NCI-H2107 treated with DMSO at 0.1 percent for 48 hours (cell line): Measurements from ENCODE around the gene NAV1.
"Not testable (repeated sequence)": the region's sequence is repeated elsewhere in the genome, so short reads cannot be mapped to it uniquely, and the experiment has no call there.

Source experiments
- DNase-seq: peaks from one replicate; lab custom pipeline; 2025; ENCODE audit not compliant: unreplicated experiment; lab: John Stamatoyannopoulos, UW

Gene NAV1

GRCh38 chr1:201543871-201544642 lies 5.1 kb downstream of the NAV1 start:
- no peak for DNase-seq

- DNase-seq: no peak
These were observed 5.8 kb downstream of the NAV1 start for GRCh38 chr1:201544710-201545109.

GRCh38 chr1:201545851-201546492 lies 7.0 kb downstream of the NAV1 start:
- peak; percentile 34 for DNase-seq

DNA sequence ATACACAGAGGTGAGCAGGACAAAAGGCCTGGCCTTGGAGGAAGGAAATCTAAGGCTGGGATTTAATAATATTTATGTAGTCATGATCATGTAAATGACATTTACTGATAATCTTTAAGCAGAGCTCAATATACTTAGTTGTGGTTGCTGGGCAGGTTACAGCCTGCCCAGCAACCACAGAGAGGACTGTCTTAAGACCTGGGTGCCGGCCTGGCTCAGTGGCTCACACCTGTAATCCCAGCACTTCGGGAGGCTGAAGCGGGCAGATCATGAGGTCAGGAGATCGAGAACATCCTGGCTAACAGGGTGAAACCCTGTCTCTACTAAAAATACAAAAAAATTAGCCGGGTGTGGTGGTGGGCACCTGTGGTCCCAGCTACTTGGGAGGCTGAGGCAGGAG lies 10.6 kb downstream of the NAV1 start:
- not testable (repeated sequence) for DNase-seq

GRCh38 chr1:201551096-201551495 lies 12.2 kb downstream of the NAV1 start:
- DNase-seq: no peak

- no peak for DNase-seq
These were observed 13.2 kb downstream of the NAV1 start for GRCh38 chr1:201551877-201552731.

GRCh38 chr1:201552941-201553351 lies 14.0 kb downstream of the NAV1 start:
- no peak for DNase-seq

DNA sequence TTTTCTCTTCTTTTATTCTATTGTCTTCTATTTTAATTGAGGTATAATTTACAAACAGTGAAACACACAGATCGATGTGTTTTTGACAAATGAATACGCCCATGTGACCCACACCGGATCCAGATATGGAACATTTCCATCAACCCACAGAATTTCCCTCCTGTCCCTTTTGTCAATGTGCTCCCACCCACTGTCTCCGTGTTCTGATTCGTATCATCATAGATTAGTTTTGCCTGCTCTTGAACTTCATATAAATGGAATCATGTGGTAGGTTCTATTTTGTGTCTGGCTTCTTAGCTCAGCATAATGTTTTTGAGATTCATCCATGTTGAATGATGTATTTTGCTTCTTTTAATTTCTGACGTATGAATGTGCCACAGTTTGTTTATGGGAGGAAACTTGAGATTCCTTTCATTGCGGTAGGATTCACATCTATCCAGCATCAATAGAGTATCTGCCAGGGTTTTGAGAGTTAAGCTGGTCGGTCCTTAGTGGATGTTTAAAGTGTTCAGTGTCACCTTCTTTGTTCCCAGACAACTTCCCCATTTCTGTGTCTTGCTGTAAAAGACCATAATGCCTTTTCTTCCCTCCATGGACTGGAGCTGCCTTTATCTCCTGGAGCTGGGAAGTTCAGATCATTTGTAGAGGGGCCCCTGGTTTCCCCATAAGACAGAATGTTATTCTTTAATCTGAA lies 14.7 kb downstream of the NAV1 start:
- DNase-seq: no peak

DNA sequence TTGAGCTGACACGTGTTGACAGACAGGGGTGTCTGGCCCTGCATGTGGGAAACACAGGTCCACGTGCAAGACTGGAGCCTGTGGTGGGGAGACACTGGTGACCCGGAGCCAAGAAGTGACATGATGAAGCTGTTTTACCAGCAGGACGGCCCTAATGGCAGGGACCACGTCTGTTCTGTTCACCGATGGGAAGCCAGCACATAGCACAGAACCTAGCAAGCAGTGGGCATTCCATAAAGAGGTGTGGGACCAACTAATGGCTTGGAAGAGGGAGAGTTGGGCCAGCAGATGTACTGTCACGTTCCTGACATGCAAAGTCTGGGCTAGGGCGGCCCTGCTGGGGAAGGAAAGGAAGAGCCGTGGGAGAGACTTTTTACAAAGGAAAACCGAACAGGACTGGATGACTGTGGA lies 15.3 kb downstream of the NAV1 start:
- DNase-seq: no peak

DNA sequence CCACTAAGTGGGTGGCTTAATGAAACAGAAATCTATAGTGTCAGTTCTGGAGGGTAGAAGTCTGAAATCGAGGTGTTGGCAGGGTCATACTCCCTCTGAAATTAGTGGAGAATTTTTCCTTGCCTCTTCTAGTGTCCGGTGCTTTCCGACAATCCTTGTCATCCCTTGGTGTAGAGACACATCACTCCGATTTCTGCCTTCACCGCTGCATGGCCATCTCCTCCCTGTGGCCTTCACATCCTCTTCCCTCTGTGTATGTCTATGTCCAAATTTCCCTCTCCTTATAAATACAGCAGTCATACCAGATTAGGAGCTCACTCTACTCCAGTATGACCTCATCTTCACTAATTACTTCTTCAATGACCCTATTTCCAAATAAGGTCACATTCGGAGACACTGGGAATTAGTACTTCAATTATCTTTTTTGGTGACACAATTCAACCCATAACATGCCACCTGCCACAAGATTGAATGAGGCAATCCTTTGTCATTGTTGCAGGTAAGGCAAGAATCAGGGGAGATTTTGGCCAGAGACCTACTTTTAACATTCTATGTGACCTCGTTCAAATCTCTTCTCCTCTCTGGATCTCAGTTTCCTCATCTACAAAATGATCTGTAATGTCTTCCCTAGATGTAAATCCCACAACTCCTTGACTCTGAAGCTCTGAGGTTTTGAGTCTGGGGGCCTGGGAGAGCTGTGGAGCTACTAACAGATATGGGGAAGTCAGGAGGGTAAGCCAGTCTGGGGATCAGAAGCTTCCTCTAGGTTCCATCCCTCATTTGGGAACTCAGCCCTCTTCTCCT lies 16.1 kb downstream of the NAV1 start:
- no peak for DNase-seq

DNA sequence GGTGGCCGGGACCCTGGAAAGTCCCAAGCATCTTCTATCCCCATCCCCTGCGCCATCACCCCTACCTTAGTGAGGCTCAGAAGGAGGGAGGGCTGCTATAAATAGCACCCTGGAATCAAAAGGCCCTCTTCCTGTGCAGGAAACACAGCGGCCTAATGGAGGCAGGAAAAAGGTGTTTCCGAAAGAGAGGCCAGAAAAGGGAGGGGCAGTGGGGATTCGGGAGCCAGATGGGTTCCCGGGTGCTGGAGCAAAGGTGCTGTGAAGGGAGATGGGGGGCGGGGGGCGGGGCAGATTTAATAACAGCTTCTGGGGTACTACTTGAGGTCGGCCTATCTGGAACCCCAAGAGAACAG lies 16.6 kb downstream of the NAV1 start:
- DNase-seq: no peak

DNA sequence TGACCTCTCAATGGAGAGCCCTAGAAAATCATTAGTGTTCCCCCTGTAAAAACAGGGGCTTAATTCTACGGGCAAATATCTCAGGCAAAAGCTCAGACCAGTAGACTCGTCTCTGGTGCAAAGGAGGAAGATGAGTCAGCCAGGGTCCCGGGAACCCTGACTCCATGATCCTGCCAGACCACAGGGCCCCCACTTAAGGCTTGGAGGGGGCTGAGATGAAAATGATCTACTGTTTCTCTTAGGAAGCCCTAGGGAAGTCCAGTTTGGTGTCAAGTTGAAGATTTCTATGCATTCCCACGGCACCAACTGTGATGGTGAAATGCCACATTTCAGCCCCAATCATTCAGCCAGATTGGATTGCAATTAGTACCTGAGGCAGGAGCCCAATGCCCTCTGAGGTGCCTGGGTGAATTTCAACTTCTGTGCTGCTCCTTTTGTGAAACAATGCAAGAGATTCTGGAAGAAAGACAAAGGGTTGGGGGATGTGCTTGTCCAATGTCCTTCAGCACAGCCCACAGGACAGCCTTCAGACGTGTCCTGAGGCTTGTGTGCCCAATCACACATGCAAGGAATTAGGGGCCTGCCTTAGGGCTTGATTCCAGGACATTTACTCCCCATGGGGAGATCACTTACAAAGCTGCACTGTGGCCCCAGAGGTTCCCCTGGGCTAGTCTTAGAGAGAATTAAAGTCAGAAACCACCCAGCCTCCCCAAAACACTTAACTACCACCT lies 18.1 kb downstream of the NAV1 start:
- DNase-seq: no peak

DNA sequence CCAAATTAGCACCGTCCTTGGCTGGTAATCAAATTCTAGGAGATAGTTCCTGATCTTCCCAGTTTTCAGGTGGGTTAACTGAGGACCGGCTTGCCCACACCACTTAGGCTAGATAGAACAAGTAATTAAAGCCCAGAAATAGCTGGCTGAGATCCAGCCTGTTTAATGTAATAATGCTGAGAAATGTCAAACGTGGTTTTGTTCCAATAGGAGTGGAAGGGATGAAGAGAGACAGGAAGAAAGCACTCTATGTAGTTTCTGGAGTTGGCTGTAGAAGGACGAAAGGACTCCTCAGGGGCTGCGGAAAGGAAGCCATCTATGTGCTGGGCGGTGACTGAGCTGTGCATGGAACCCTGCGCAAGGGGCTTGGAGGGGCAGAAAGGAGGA lies 18.6 kb downstream of the NAV1 start:
- no peak for DNase-seq

- peak; percentile 65 for DNase-seq
These were observed 20.8 kb downstream of the NAV1 start for GRCh38 chr1:201559679-201560162.

GRCh38 chr1:201560328-201561194 lies 21.6 kb downstream of the NAV1 start:
- no peak for DNase-seq

DNA sequence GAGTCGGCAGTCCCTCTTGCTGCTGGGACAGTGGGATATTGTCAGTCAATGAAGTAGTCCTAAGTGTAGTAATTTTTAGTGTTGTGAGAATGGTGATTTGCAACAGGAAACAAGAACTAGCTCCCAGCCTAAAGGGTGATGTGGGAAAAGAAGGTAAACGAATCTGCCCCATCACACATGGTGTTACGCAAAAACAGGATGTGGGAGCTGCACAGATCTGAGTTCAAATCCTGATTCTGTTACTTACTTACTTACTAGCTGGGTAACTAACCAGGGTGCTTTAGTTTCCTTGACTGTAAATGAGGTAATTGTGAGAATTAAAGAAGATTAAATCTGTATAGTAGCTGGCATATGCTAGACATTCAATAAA lies 22.3 kb downstream of the NAV1 start:
- no peak for DNase-seq

- DNase-seq: no peak
These were observed 22.7 kb downstream of the NAV1 start for GRCh38 chr1:201561601-201562000.

DNA sequence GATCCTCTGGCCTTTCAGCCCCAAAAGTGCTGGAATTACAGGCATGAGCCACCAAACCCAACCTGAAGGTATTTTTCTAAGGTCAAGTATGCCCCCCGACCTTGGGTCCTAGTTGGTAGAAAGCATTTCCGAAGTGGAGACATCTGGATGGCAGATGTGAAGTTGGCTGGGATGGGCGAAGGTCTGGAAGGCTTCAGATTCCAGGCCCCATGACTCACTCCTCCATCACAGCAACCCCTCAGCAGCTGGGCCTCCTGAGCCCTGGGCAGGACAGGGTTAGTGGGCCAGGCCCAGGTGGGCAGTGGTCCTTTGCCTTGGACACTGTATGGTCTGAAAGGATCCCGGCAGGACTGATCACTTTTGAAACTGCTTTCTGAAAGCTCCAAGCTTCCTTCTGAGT lies 23.3 kb downstream of the NAV1 start:
- no peak for DNase-seq
